IgD-negative memory B cell (primary cell): ENCODE results near the gene ZNF189. TPM values are rescaled to one million over a fixed set of nuclear protein-coding genes. Genes with fewer than 3 reads are reported as not detected.
"Not testable (repeated sequence)": the region's sequence is repeated elsewhere in the genome, so short reads cannot be mapped to it uniquely, and the experiment has no call there.

Source experiments
- H3K27ac Mint-ChIP-seq, 3 donors: one replicate each; pipeline ENCODE4 v1.8.0; 2020 to 2022; ENCODE audit warnings: mild to moderate bottlenecking in 3 of 3, mixed read lengths in 3 of 3, moderate library complexity in 1 of 3
- H3K27me3 Mint-ChIP-seq: one replicate; pipeline ENCODE4 v1.8.0; 2021; ENCODE audit warnings: mixed read lengths
- H3K36me3 Mint-ChIP-seq: one replicate; pipeline ENCODE4 v1.8.0; 2020; ENCODE audit warnings: mild to moderate bottlenecking, mixed read lengths
- H3K4me1 Mint-ChIP-seq, 3 donors: one replicate each; pipeline ENCODE4 v1.8.0; 2020 to 2022; ENCODE audit warnings: mixed read lengths in 3 of 3, mild to moderate bottlenecking in 1 of 3
- H3K4me3 Mint-ChIP-seq, 4 donors: one replicate each; pipeline ENCODE4 v1.8.0; 2020 to 2022; ENCODE audit warnings: mild to moderate bottlenecking in 4 of 4, mixed read lengths in 4 of 4, moderate library complexity in 3 of 4
- H3K9me3 Mint-ChIP-seq, 3 donors: one replicate each; pipeline ENCODE4 v1.8.0; 2020 to 2021; ENCODE audit warnings: mixed read lengths in 3 of 3, mild to moderate bottlenecking in 1 of 3
- polyA plus RNA-seq: library from polyadenylated mRNA; unstranded; fragments of 300-500 nt; fragmentation: Illumina TruSeq; gene quantifications from one replicate; pipeline ENCODE4 v1.2.3, GENCODE V29; 2021

The ZNF189 gene
- polyA plus RNA-seq, 1 donor from 2014 or later, result 3.8 TPM

- Mint-ChIP-seq H3K27ac (no peak overlapping the region), H3K4me3 (no peak overlapping the region), H3K4me1 (no peaks in the 10 kb centered on the region), H3K36me3 (no peaks in the 10 kb centered on the region), H3K9me3 (peaks cover 0 to 4% (median 2%) of the 10 kb centered on the region in 3 donors), H3K27me3 (peaks cover 4% of the 10 kb centered on the region)
These were observed 28.6 kb upstream of the ZNF189 start for GRCh38 chr9:101369884-101370531.

GRCh38 chr9:101371813-101372212 is 26.8 kb upstream of the ZNF189 start:
- no peaks in the 10 kb centered on the region for H3K36me3 Mint-ChIP-seq
- no peak overlapping the region for H3K27ac Mint-ChIP-seq
- peaks cover 0 to 4% (median 2%) of the 10 kb centered on the region in 3 donors for H3K9me3 Mint-ChIP-seq
- H3K27me3 Mint-ChIP-seq, result peaks cover 4% of the 10 kb centered on the region
- no peaks in the 10 kb centered on the region for H3K4me1 Mint-ChIP-seq
- H3K4me3 Mint-ChIP-seq, result no peak overlapping the region

- no peaks in the 10 kb centered on the region for H3K36me3 Mint-ChIP-seq
- H3K27me3 Mint-ChIP-seq, result peaks cover 4% of the 10 kb centered on the region
- no peaks in the 10 kb centered on the region for H3K4me1 Mint-ChIP-seq
- H3K27ac Mint-ChIP-seq, result no peak overlapping the region
- H3K4me3 Mint-ChIP-seq, result no peak overlapping the region
- H3K9me3 Mint-ChIP-seq, result peaks cover 0 to 8% (median 2%) of the 10 kb centered on the region in 3 donors
These were observed 26.1 kb upstream of the ZNF189 start for GRCh38 chr9:101372327-101373118.

GRCh38 chr9:101375546-101375945 is 23.1 kb upstream of the ZNF189 start:
- Mint-ChIP-seq H3K36me3 (no peaks in the 10 kb centered on the region), H3K9me3 (peaks cover 0 to 13% (median 5%) of the 10 kb centered on the region in 3 donors), H3K4me3 (no peak overlapping the region), H3K27me3 (peaks cover 4% of the 10 kb centered on the region), H3K4me1 (no peaks in the 10 kb centered on the region), H3K27ac (no peak overlapping the region)

DNA sequence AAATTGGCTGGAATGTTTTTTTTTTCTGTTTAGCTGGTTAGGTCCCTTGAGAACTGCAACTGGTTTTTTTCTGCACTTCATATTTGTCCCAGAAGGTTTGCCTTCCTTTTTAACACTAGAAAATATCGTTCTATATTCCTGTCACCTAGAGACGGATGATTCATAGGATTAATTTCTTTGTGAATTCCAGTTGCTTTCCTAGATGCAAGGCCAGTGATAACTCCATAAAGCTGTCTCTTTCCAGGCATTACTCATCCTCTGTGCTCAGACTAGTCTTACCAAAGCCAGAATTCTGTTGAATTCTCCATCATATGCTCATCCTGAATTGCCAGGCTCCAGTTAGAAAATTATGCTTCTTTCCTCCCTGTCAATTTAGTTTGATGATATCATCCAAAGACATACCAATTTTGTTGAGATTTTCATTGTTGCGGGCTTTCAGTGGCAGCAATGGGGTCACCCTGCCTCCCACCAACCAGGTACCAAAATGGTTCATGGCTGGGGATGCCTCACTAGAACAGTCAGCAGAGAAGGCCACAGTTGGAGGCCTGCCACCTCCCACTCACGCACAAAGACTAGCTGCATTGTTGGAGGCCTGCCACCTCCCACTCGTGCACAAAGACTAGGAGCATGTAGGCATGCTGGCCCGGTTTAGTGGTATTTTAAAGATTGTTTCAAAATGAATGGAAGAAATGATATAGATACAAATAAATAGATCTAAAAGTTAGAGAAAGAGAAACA is 22.4 kb upstream of the ZNF189 start:
- peaks cover 0 to 13% (median 5%) of the 10 kb centered on the region in 3 donors for H3K9me3 Mint-ChIP-seq
- peaks cover 2% of the 10 kb centered on the region for H3K27me3 Mint-ChIP-seq
- H3K4me1 Mint-ChIP-seq, result no peaks in the 10 kb centered on the region
- H3K36me3 Mint-ChIP-seq, result no peaks in the 10 kb centered on the region
- H3K27ac Mint-ChIP-seq, result no peak overlapping the region
- H3K4me3 Mint-ChIP-seq, result no peak overlapping the region

GRCh38 chr9:101380295-101380694 is 18.4 kb upstream of the ZNF189 start:
- no peak overlapping the region for H3K4me3 Mint-ChIP-seq
- no peak overlapping the region for H3K27ac Mint-ChIP-seq
- H3K36me3 Mint-ChIP-seq, result no peaks in the 10 kb centered on the region
- H3K27me3 Mint-ChIP-seq, result no peaks in the 10 kb centered on the region
- H3K4me1 Mint-ChIP-seq, result no peaks in the 10 kb centered on the region
- H3K9me3 Mint-ChIP-seq, result peaks cover 0 to 17% (median 4%) of the 10 kb centered on the region in 3 donors

DNA sequence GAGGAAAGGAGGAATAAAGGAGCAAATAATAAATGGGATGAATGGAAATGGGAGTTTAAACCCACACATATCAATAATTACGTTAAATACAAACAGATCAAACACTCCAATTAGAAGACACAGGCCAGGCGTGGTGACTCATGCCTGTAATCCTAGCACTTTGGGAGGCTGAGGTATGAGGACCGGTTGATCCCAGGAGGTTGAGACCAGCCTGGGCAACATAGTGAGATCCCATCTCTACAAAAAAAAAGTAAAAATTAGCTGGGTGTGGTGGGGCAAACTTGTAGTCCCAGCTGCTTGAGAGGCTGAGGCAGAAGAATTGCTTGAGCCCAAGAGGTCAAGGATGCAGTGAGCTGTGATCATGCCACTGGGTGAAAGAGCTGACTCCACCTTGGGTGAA is 17.5 kb upstream of the ZNF189 start:
- Mint-ChIP-seq H3K9me3 (peaks cover 0 to 20% (median 4%) of the 10 kb centered on the region in 3 donors), H3K27ac (no peak overlapping the region), H3K4me1 (no peaks in the 10 kb centered on the region), H3K4me3 (no peak overlapping the region), H3K27me3 (no peaks in the 10 kb centered on the region), H3K36me3 (no peaks in the 10 kb centered on the region)

- Mint-ChIP-seq H3K4me1 (no peaks in the 10 kb centered on the region), H3K4me3 (no peak overlapping the region), H3K27me3 (no peaks in the 10 kb centered on the region), H3K36me3 (no peaks in the 10 kb centered on the region), H3K27ac (no peak overlapping the region), H3K9me3 (peaks cover 0 to 20% (median 4%) of the 10 kb centered on the region in 3 donors)
These were observed 16.8 kb upstream of the ZNF189 start for GRCh38 chr9:101381833-101382342.

DNA sequence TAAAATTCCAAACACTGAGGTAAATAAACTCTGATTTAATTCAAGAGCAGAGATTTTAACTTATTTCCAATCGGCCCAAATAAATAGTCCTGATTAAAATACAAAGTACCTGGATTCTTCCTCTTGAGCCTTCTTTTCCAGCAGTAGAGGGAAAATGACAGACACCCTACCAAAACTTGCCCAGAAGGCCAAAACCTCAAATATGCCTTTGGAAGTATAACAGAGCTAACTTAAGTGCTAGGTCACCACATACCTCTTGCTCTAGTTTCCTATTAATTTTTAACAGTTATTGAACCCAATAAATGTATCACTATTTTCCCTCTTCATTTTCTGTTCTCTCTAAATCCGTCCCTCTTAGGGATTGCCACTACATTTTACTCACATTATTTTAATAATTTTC is 15.3 kb upstream of the ZNF189 start:
- peaks cover 4 to 5% (median 5%) of the 10 kb centered on the region in 3 donors for H3K4me1 Mint-ChIP-seq
- H3K36me3 Mint-ChIP-seq, result peaks cover 2% of the 10 kb centered on the region
- H3K4me3 Mint-ChIP-seq, result no peak overlapping the region
- H3K27me3 Mint-ChIP-seq, result no peaks in the 10 kb centered on the region
- H3K27ac Mint-ChIP-seq, result no peak overlapping the region
- H3K9me3 Mint-ChIP-seq, result peaks cover 0 to 10% (median 1%) of the 10 kb centered on the region in 3 donors

DNA sequence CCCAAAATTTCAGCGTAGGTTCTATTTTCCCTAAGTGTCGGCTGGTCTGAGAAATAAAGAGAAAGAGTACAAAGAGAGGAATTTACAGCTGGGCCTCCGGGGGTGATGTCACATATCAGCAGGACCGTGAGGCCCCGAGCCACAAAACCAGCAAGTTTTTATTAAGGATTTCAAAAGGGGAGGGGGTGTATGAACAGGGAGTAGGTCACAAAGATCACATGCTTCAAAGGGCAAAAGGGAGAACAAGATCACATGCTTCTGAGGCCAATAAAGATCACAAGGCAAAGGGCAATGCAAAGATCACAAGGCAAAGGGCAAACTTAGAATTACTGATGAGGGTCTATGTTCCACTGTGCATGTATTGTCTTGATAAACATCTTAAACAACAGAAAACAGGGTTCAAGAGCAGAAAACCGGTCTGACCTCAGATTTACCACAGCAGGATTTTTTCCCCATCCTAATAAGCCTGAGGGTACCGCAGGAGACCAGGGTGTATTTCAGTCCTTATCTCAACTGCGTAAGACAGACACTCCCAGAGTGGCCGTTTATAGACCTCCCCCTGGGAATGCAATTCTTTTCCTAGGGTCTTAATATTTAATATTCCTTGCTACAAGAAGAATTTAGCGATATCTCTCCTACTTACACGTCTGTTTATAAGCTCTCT is 13.6 kb upstream of the ZNF189 start, which contains the start of gene BAAT:
TSS of gene BAAT (minus strand) at position 134 of the 664 bp plus-strand sequence. CDS start 13,602 bp downstream, outside the sequence.
- not testable (repeated sequence) for H3K36me3 Mint-ChIP-seq, H3K27me3 Mint-ChIP-seq, H3K4me3 Mint-ChIP-seq, H3K4me1 Mint-ChIP-seq, H3K27ac Mint-ChIP-seq
- H3K9me3 Mint-ChIP-seq, result peaks cover 0 to 10% (median 0%) of the 10 kb centered on the region in 3 donors

- no peak overlapping the region for H3K27ac Mint-ChIP-seq
- no peaks in the 10 kb centered on the region for H3K27me3 Mint-ChIP-seq
- peaks cover 12% of the 10 kb centered on the region for H3K36me3 Mint-ChIP-seq
- H3K9me3 Mint-ChIP-seq, result peaks cover 0 to 15% (median under 1%) of the 10 kb centered on the region in 3 donors
- H3K4me3 Mint-ChIP-seq, result no peak overlapping the region
- peaks cover 10 to 22% (median 17%) of the 10 kb centered on the region in 3 donors for H3K4me1 Mint-ChIP-seq
These were observed 10.7 kb upstream of the ZNF189 start for GRCh38 chr9:101387871-101388506.

GRCh38 chr9:101388507-101388993 is 10.1 kb upstream of the ZNF189 start:
- Mint-ChIP-seq H3K36me3 (peaks cover 12% of the 10 kb centered on the region), H3K9me3 (peaks cover 0 to 17% (median 3%) of the 10 kb centered on the region in 3 donors), H3K4me3 (no peak overlapping the region), H3K4me1 (peaks cover 12 to 24% (median 17%) of the 10 kb centered on the region in 3 donors), H3K27ac (no peak overlapping the region), H3K27me3 (no peaks in the 10 kb centered on the region)

- peaks cover 34 to 53% (median 35%) of the 10 kb centered on the region in 3 donors for H3K4me1 Mint-ChIP-seq
- peak overlapping the region in 1 of 3 donors; percentile 39 for H3K27ac Mint-ChIP-seq
- peaks cover 0 to 10% (median 3%) of the 10 kb centered on the region in 3 donors for H3K9me3 Mint-ChIP-seq
- H3K36me3 Mint-ChIP-seq, result peaks cover 18% of the 10 kb centered on the region
- H3K4me3 Mint-ChIP-seq, result peak overlapping the region in 1 of 4 donors; percentile 51
- H3K27me3 Mint-ChIP-seq, result no peaks in the 10 kb centered on the region
These were observed 5.5 kb upstream of the ZNF189 start for GRCh38 chr9:101393135-101393534.

GRCh38 chr9:101394687-101395086 is 4.0 kb upstream of the ZNF189 start:
- peaks cover 0 to 10% (median 3%) of the 10 kb centered on the region in 3 donors for H3K9me3 Mint-ChIP-seq
- H3K27me3 Mint-ChIP-seq, result peaks cover 2% of the 10 kb centered on the region
- peaks cover 36 to 58% (median 38%) of the 10 kb centered on the region in 3 donors for H3K4me1 Mint-ChIP-seq
- peaks cover 13% of the 10 kb centered on the region for H3K36me3 Mint-ChIP-seq
- H3K4me3 Mint-ChIP-seq, result peak overlapping the region in 2 of 4 donors; percentile 49 to 61
- H3K27ac Mint-ChIP-seq, result peak overlapping the region in 1 of 3 donors; percentile 16
